Adrenal gland (tissue), 5 donors: ENCODE results near the gene RYR1.

ENCODE experiments used
- POLR2A ChIP-seq, 2 donors: fragments of 450-650 bp; IDR thresholded peaks; one replicate each; pipeline ENCODE4 v1.6.1; 2017; ENCODE audit warnings: antibody characterized with exemption in 2 of 2, mild to moderate bottlenecking in 2 of 2, moderate library complexity in 1 of 2
- TF ChIP-seq, protein P1 (sequence below), 6 experiments: fragments of 450-650 bp in 4 of 6; fragments of 200-600 bp in 2 of 6; sonication (generic) in 1 of 6; IDR thresholded peaks; 1 replicate in 5 of 6; 2 replicates in 1 of 6; pipeline versions ENCODE4 v1.5.1 to v1.8.0; 2016 to 2021; ENCODE audit warnings: antibody characterized with exemption in 6 of 6, mild to moderate bottlenecking in 2 of 6, moderate library complexity in 1 of 6
- donor health status: DM: no; HTN: no; CAD: no.

DNA sequence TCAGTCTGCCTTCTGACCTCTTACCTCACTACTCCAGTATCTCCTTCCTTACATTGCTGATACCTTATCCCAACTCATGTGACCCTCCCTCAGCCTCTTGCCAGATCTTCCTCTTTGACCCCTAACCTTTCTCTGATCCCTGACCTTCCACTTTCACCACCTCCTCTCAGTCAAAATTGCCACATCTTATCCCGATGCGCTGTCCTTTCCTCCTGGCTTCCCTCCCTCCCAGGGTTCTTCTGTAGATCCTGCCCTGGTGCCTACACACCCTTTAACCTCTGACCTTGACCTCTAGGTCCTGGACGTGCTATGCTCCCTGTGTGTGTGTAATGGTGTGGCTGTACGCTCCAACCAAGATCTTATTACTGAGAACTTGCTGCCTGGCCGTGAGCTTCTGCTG, 23.7 kb downstream of the RYR1 start:
- TF ChIP-seq, protein P1, sequence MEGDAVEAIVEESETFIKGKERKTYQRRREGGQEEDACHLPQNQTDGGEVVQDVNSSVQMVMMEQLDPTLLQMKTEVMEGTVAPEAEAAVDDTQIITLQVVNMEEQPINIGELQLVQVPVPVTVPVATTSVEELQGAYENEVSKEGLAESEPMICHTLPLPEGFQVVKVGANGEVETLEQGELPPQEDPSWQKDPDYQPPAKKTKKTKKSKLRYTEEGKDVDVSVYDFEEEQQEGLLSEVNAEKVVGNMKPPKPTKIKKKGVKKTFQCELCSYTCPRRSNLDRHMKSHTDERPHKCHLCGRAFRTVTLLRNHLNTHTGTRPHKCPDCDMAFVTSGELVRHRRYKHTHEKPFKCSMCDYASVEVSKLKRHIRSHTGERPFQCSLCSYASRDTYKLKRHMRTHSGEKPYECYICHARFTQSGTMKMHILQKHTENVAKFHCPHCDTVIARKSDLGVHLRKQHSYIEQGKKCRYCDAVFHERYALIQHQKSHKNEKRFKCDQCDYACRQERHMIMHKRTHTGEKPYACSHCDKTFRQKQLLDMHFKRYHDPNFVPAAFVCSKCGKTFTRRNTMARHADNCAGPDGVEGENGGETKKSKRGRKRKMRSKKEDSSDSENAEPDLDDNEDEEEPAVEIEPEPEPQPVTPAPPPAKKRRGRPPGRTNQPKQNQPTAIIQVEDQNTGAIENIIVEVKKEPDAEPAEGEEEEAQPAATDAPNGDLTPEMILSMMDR (IDR thresholded peaks at IDR 0.05) = no peak
- no peak for TF ChIP-seq POLR2A (IDR thresholded peaks at IDR 0.05)
